CD4-positive, alpha-beta T cell treated with Interleukin-6 at 100 ng/mL for 8 hours (primary cell): Measurements from ENCODE around the gene MYPN.
"Not testable (repeated sequence)": the region's sequence is repeated elsewhere in the genome, so short reads cannot be mapped to it uniquely, and the experiment has no call there.

Experiments used
- DNase-seq: peaks from one replicate; pipeline ENCODE4 v3.0.0-alpha.2; 2020; ENCODE audit warnings: mixed read lengths, low spot score

MYPN gene

GRCh38 chr10:68109331-68109730 lies at the start of gene MYPN:
TSS of gene MYPN (plus strand) at chr10:68109488. CDS start at chr10:68121439, 11,951 bp downstream.
- no peak for DNase-seq

- DNase-seq: no peak
Observed at GRCh38 chr10:68067029-68067428, 42.3 kb upstream of the MYPN start.

- DNase-seq: no peak
Observed at GRCh38 chr10:68067508-68067907, 41.8 kb upstream of the MYPN start.

GRCh38 chr10:68073631-68074030 lies 35.7 kb upstream of the MYPN start:
- DNase-seq: no peak

- DNase-seq: no peak
Observed at GRCh38 chr10:68074031-68074774, 35.1 kb upstream of the MYPN start.

- DNase-seq: peak; percentile 92
Observed at GRCh38 chr10:68074775-68075549, 34.3 kb upstream of the MYPN start, which contains the start of gene HERC4. TSS of gene HERC4 (minus strand) at chr10:68075283. CDS start at chr10:68073108, 2,175 bp downstream.

GRCh38 chr10:68075550-68076004 lies 33.7 kb upstream of the MYPN start:
- no peak for DNase-seq

GRCh38 chr10:68076081-68076480 lies 33.2 kb upstream of the MYPN start:
- DNase-seq: not testable (repeated sequence)

- DNase-seq: no peak
Observed at GRCh38 chr10:68077026-68077425, 32.3 kb upstream of the MYPN start.

GRCh38 chr10:68079434-68079833 lies 29.9 kb upstream of the MYPN start:
- DNase-seq: no peak

- no peak for DNase-seq
Observed at GRCh38 chr10:68080853-68081431, 28.3 kb upstream of the MYPN start.

GRCh38 chr10:68081916-68082315 lies 27.4 kb upstream of the MYPN start:
- DNase-seq: no peak

GRCh38 chr10:68082872-68083271 lies 26.4 kb upstream of the MYPN start:
- no peak for DNase-seq

GRCh38 chr10:68083953-68084352 lies 25.3 kb upstream of the MYPN start:
- DNase-seq: no peak

GRCh38 chr10:68084469-68084868 lies 24.8 kb upstream of the MYPN start:
- DNase-seq: no peak

GRCh38 chr10:68086011-68086410 lies 23.3 kb upstream of the MYPN start:
- no peak for DNase-seq

GRCh38 chr10:68086910-68087684 lies 22.2 kb upstream of the MYPN start:
- no peak for DNase-seq

GRCh38 chr10:68087685-68088401 lies 21.4 kb upstream of the MYPN start:
- DNase-seq: no peak

- no peak for DNase-seq
Observed at GRCh38 chr10:68088740-68089139, 20.5 kb upstream of the MYPN start.

GRCh38 chr10:68090586-68090985 lies 18.7 kb upstream of the MYPN start:
- no peak for DNase-seq

- DNase-seq: no peak
Observed at GRCh38 chr10:68092512-68092911, 16.8 kb upstream of the MYPN start.
